Astrocyte (in vitro differentiated cells and primary cell): ENCODE data around the gene SLC25A48.

Experiments used
- EZH2 ChIP-seq: IDR thresholded peaks from 2 replicates; pipeline ENCODE4 v1.6.1; 2012; ENCODE audit warnings: mild to moderate bottlenecking, low read length, inconsistent platforms; ENCODE audit not compliant: insufficient read depth
- TF ChIP-seq, protein P1 (sequence below): IDR thresholded peaks from 2 replicates; pipeline ENCODE4 v1.5.1; 2011; ENCODE audit warnings: low read depth, mild to moderate bottlenecking, inconsistent platforms, low read length, moderate library complexity; ENCODE audit not compliant: insufficient read depth

DNA sequence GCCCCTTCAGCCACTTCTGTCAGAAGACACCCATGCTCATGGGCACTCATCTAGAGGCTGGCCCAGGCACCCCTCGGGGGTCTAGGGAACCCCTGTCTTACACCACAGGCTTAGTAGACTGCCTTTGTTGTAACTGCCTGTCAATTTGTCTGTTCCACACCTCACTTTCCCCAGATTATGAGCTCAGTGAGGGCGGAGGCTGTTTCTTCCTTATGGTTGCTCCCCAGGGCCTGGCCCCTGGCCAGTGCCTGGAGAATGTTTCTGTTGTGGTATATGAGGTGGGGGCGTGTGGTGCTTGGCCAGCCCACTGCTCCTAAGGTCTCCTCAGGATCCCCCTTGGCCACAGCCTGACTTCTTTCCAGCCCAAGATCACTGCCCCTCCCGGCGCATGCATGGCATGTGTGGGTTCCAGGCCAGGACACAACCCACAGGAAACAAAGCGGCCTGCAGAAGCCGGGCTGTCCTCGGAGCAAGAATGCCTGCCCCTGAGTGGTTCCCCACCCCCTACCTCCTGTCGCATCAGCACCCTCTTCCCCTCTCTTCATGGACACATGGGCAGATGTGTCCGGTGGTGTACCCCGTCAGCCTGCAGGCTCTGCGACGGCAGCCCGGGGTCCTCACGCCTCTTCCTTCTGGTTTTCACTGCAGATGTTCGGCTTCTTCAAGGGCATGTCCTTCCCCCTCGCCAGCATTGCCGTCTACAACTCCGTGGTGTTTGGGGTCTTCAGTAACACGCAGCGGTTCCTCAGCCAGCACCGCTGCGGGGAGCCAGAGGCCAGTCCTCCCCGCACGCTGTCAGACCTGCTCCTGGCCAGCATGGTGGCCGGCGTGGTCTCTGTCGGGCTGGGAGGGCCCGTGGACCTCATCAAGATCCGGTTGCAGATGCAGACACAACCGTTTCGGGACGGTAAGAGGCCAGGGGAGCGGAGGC lies 17.7 kb downstream of the SLC25A48 start:
- TF ChIP-seq, protein P1, sequence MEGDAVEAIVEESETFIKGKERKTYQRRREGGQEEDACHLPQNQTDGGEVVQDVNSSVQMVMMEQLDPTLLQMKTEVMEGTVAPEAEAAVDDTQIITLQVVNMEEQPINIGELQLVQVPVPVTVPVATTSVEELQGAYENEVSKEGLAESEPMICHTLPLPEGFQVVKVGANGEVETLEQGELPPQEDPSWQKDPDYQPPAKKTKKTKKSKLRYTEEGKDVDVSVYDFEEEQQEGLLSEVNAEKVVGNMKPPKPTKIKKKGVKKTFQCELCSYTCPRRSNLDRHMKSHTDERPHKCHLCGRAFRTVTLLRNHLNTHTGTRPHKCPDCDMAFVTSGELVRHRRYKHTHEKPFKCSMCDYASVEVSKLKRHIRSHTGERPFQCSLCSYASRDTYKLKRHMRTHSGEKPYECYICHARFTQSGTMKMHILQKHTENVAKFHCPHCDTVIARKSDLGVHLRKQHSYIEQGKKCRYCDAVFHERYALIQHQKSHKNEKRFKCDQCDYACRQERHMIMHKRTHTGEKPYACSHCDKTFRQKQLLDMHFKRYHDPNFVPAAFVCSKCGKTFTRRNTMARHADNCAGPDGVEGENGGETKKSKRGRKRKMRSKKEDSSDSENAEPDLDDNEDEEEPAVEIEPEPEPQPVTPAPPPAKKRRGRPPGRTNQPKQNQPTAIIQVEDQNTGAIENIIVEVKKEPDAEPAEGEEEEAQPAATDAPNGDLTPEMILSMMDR = no peak
- TF ChIP-seq EZH2 = no peak
